Kidney (tissue), 14 donors: Measurements from ENCODE around the gene STRA6. TPM values are rescaled to one million over a fixed set of nuclear protein-coding genes. Genes with fewer than 3 reads are reported as not detected.

Source experiments
- DNase-seq, 5 donors: peaks; one replicate each; pipeline ENCODE4 v3.0.0-alpha.2; 2013 to 2020
- FAIRE-seq: peaks from 2 replicates; lab custom pipeline; 2012; peaks lifted over from hg19 to GRCh38; lab: Jason Lieb, UNC
- H3K27ac ChIP-seq, 2 donors: one replicate each; pipeline ENCODE4 v1.7.0; 2013; ENCODE audit warnings: low read depth in 2 of 2, low read length in 2 of 2, inconsistent platforms in 1 of 2
- H3K27me3 ChIP-seq: one replicate; pipeline ENCODE4 v1.7.1; 2013; ENCODE audit warnings: low read length, inconsistent platforms; ENCODE audit not compliant: control insufficient read depth, insufficient read depth
- H3K36me3 ChIP-seq, 3 donors: one replicate each; pipeline versions ENCODE4 v1.7.0 to v1.7.1; 2013; ENCODE audit warnings: low read length in 3 of 3, control low read depth in 1 of 3, inconsistent platforms in 1 of 3; ENCODE audit not compliant: insufficient read depth in 3 of 3, control insufficient read depth in 2 of 3
- H3K4me1 ChIP-seq, 3 donors: one replicate each; pipeline versions ENCODE4 v1.7.0 to v1.7.1; 2013; ENCODE audit warnings: low read length in 3 of 3, inconsistent platforms in 1 of 3, low read depth in 1 of 3; ENCODE audit not compliant: control insufficient read depth in 2 of 3, insufficient read depth in 2 of 3
- H3K4me3 ChIP-seq, 3 donors: one replicate each; pipeline versions ENCODE4 v1.7.0 to v1.8.1; 2013; ENCODE audit warnings: low read length in 3 of 3, control low read depth in 1 of 3, inconsistent platforms in 1 of 3
- H3K9ac ChIP-seq, 3 donors: one replicate each; pipeline versions ENCODE4 v1.7.0 to v1.7.1; 2013; ENCODE audit warnings: low read length in 3 of 3, control low read depth in 1 of 3, inconsistent platforms in 1 of 3
- H3K9me3 ChIP-seq, 3 donors: one replicate each; pipeline versions ENCODE4 v1.7.0 to v1.7.1; 2013; ENCODE audit warnings: low read length in 3 of 3, control low read depth in 1 of 3, inconsistent platforms in 1 of 3; ENCODE audit not compliant: control insufficient read depth in 2 of 3, insufficient read depth in 1 of 3
- CTCF ChIP-seq: IDR thresholded peaks from 3 replicates; pipeline ENCODE4 v1.5.1; 2012; ENCODE audit warnings: mild to moderate bottlenecking, moderate library complexity, borderline replicate concordance; ENCODE audit not compliant: insufficient read depth; ENCODE audit errors: extremely low read depth
- intact Hi-C: fragments of 100-400 bp; cut with DNase I; formaldehyde crosslinking; loops from one replicate; pipeline ENCODE4 v1.11.1; 2022
- polyA plus RNA-seq: library from polyadenylated mRNA; stranded (reverse); fragments of 350-450 nt; fragmentation: Illumina TruSeq; extraction: RNeasy Lipid Tissue Mini Kit (QIAGEN cat#74804); gene quantifications from one replicate; pipeline ENCODE4 v1.2.3, GENCODE V29; 2014; ENCODE audit warnings: low read depth, low replicate concordance; ENCODE audit not compliant: insufficient read depth
- total RNA-seq: library from RNA; stranded (reverse); fragmentation: NEBNext Ultra II Directional; extraction: Animal tissue kit (Norgen Biotek cat#: 25700); gene quantifications from one replicate; pipeline ENCODE4 v1.2.1, GENCODE V29; 2021
- donor health status: control.
- donor health status: control.
- donor health status: control.
- donor health status: control.
- donor health status: control.
- donor health status: DM: yes; HTN: yes; CAD: no.
- donor health status: Normal renal cell carcinoma (clear cell type).

Gene STRA6
- total and polyA plus RNA-seq, 2 donors from 2014 or later = 2.0 to 31.9 TPM

- H3K4me1 ChIP-seq = peaks cover 0 to 5% (median 4%) of the 10 kb centered on the region in 3 donors
- H3K4me3 ChIP-seq = no peak overlapping the region
- H3K9ac ChIP-seq = no peak overlapping the region
- FAIRE-seq (no peak), DNase-seq (no peak)
- intact Hi-C loops = no loop called here
- no peaks in the 10 kb centered on the region for H3K36me3 ChIP-seq
- no peaks in the 10 kb centered on the region for H3K9me3 ChIP-seq
- H3K27me3 ChIP-seq = no peaks in the 10 kb centered on the region
- H3K27ac ChIP-seq = no peak overlapping the region
- peak; percentile 2 for TF ChIP-seq CTCF
These were observed 9.9 kb upstream of the STRA6 start for GRCh38 chr15:74212494-74212893.

GRCh38 chr15:74211656-74212055 lies 9.1 kb upstream of the STRA6 start:
- Histone ChIP-seq H3K9ac (no peak overlapping the region), H3K27ac (no peak overlapping the region), H3K27me3 (no peaks in the 10 kb centered on the region), H3K9me3 (no peaks in the 10 kb centered on the region), H3K4me3 (peak overlapping the region in 1 of 3 donors; percentile 33), H3K36me3 (no peaks in the 10 kb centered on the region), H3K4me1 (peaks cover 2 to 10% (median 9%) of the 10 kb centered on the region in 3 donors)
- DNase-seq = no peak
- no peak for FAIRE-seq
- intact Hi-C loops = no loop called here
- no peak for TF ChIP-seq CTCF

- intact Hi-C loops = no loop called here
- no peak overlapping the region for H3K9ac ChIP-seq
- H3K27me3 ChIP-seq = no peaks in the 10 kb centered on the region
These were observed 8.1 kb upstream of the STRA6 start for GRCh38 chr15:74210729-74211128.

More at GRCh38 chr15:74210729-74211128, 8.1 kb upstream of the STRA6 start:
- no peak for TF ChIP-seq CTCF
- DNase-seq (no peak), FAIRE-seq (no peak)
- Histone ChIP-seq H3K27ac (no peak overlapping the region), H3K9me3 (no peaks in the 10 kb centered on the region), H3K4me3 (peak overlapping the region in 2 of 3 donors; percentile 3 to 43), H3K4me1 (peaks cover 11 to 14% (median 12%) of the 10 kb centered on the region in 3 donors), H3K36me3 (no peaks in the 10 kb centered on the region)
